IMR-90 (cell line): ENCODE data around the gene HMX1. TPM values are rescaled to one million over a fixed set of nuclear protein-coding genes. Genes with fewer than 3 reads are reported as not detected.

ENCODE experiments used
- ATAC-seq: fragments of 200-7000 bp; cut with Tn5 transposase; 2 replicates; pipeline ENCODE4 v1.9.1; 2020; ENCODE audit warnings: low read depth, mild to moderate bottlenecking, moderate library complexity
- BruUV-seq: library from RNA; stranded (reverse); fragments of 400-500 nt; replicated peaks from 2 replicates; lab custom pipeline; 2021; lab: Mats Ljungman, UMichigan
- CTCF ChIA-PET: fragments of 300-600 bp; formaldehyde crosslinking; extraction: SDS; loops from one replicate; lab custom pipeline; 2021; ENCODE audit warnings: antibody characterized with exemption; lab: Yijun Ruan, JAX
- POLR2A ChIA-PET: fragments of 300-600 bp; sonication (Branson Sonifier 250); formaldehyde crosslinking; loops from one replicate; lab custom pipeline; 2022; ENCODE audit warnings: antibody characterized with exemption; ENCODE audit not compliant: unreplicated experiment; lab: Charles Lee
- DNase-seq: peaks from one replicate; pipeline ENCODE4 v3.0.0; 2013
- H2AFZ ChIP-seq: replicated peaks from 2 replicates; pipeline ENCODE3; 2013; ENCODE audit warnings: low read length, mild to moderate bottlenecking; ENCODE audit not compliant: poor library complexity
- H2AK5ac ChIP-seq: 2 replicates; pipeline ENCODE4 v1.6.1; 2013; ENCODE audit warnings: low read depth, low read length, inconsistent platforms
- H2AK9ac ChIP-seq: replicated peaks from 2 replicates; pipeline ENCODE3; 2013; ENCODE audit warnings: mild to moderate bottlenecking, low read depth, low read length, moderate library complexity; ENCODE audit not compliant: poor library complexity
- H2BK120ac ChIP-seq: 2 replicates; pipeline ENCODE4 v1.6.1; 2013; ENCODE audit warnings: low read depth, low read length, inconsistent platforms
- H2BK15ac ChIP-seq: 3 replicates; pipeline ENCODE4 v1.6.1; 2013; ENCODE audit warnings: low read depth, low read length, inconsistent platforms
- H2BK20ac ChIP-seq: 2 replicates; pipeline ENCODE4 v1.6.1; 2013; ENCODE audit warnings: low read depth, mild to moderate bottlenecking, inconsistent platforms, low read length, moderate library complexity
- H2BK5ac ChIP-seq: 2 replicates; pipeline ENCODE4 v1.6.1; 2013; ENCODE audit warnings: mild to moderate bottlenecking, low read depth, low read length, inconsistent platforms; ENCODE audit not compliant: poor library complexity, severe bottlenecking
- H3K14ac ChIP-seq: replicated peaks from 2 replicates; pipeline ENCODE4 v1.6.1; 2013; ENCODE audit warnings: low read depth, low read length, inconsistent platforms
- H3K18ac ChIP-seq: 2 replicates; pipeline ENCODE4 v1.6.1; 2013; ENCODE audit warnings: low read depth, low read length, control low read depth
- H3K23ac ChIP-seq: 2 replicates; pipeline ENCODE4 v1.6.1; 2013; ENCODE audit warnings: low read depth, low read length, inconsistent platforms
- H3K27ac ChIP-seq: 2 replicates; pipeline ENCODE4 v1.5.1; 2013; ENCODE audit warnings: mild to moderate bottlenecking, control low read depth, low read length; ENCODE audit not compliant: insufficient read depth
- H3K27me3 ChIP-seq: 2 replicates; pipeline ENCODE4 v1.6.1; 2013; ENCODE audit warnings: low read length; ENCODE audit not compliant: control insufficient read depth, insufficient read depth
- H3K36me3 ChIP-seq: 2 replicates; pipeline ENCODE4 v1.6.1; 2013; ENCODE audit warnings: low read length, mixed read lengths; ENCODE audit not compliant: control insufficient read depth, insufficient read depth
- H3K4ac ChIP-seq: 2 replicates; pipeline ENCODE4 v1.6.1; 2013; ENCODE audit warnings: low read depth, low read length, inconsistent platforms
- H3K4me1 ChIP-seq: 2 replicates; pipeline ENCODE4 v1.6.1; 2013; ENCODE audit warnings: low read length, mixed read lengths; ENCODE audit not compliant: control insufficient read depth, insufficient read depth
- H3K4me2 ChIP-seq: 2 replicates; pipeline ENCODE4 v1.6.1; 2013; ENCODE audit warnings: low read depth, mild to moderate bottlenecking, control low read depth, low read length, moderate library complexity
- H3K4me3 ChIP-seq: 2 replicates; pipeline ENCODE4 v1.5.1; 2013; ENCODE audit warnings: low read depth, mild to moderate bottlenecking, control low read depth, low read length, moderate library complexity; ENCODE audit not compliant: insufficient read depth
- H3K56ac ChIP-seq: 2 replicates; pipeline ENCODE4 v1.6.1; 2013; ENCODE audit warnings: low read length, inconsistent platforms; ENCODE audit not compliant: insufficient read depth; ENCODE audit errors: extremely low read depth
- H3K79me1 ChIP-seq, 2 experiments: 2 replicates each; pipeline ENCODE4 v1.6.1; 2013; ENCODE audit warnings: low read length in 2 of 2, inconsistent platforms in 1 of 2, low read depth in 1 of 2
- H3K9ac ChIP-seq: 2 replicates; pipeline ENCODE4 v1.6.1; 2013; ENCODE audit warnings: low read depth, low read length, control low read depth
- H3K9me1 ChIP-seq: 2 replicates; pipeline ENCODE4 v1.6.1; 2013; ENCODE audit warnings: low read length, inconsistent platforms; ENCODE audit not compliant: insufficient read depth
- H3K9me3 ChIP-seq: 2 replicates; pipeline ENCODE4 v1.6.1; 2013; ENCODE audit warnings: low read length; ENCODE audit not compliant: control insufficient read depth, insufficient read depth
- H4K20me1 ChIP-seq: 2 replicates; pipeline ENCODE4 v1.6.1; 2013; ENCODE audit warnings: low read length, inconsistent platforms; ENCODE audit not compliant: insufficient read depth
- H4K5ac ChIP-seq: 2 replicates; pipeline ENCODE4 v1.6.1; 2013; ENCODE audit warnings: mild to moderate bottlenecking, low read depth, low read length, control low read depth
- H4K8ac ChIP-seq, 2 experiments: 2 replicates each; pipeline ENCODE4 v1.6.1; 2013; ENCODE audit warnings: low read depth in 2 of 2, low read length in 2 of 2, control low read depth in 1 of 2, inconsistent platforms in 1 of 2
- H4K91ac ChIP-seq: 2 replicates; pipeline ENCODE4 v1.6.1; 2013; ENCODE audit warnings: low read depth, low read length, inconsistent platforms; ENCODE audit not compliant: insufficient read depth
- BHLHE40 ChIP-seq: fragments of 150-350 bp; IDR thresholded peaks from 2 replicates; pipeline ENCODE4 v1.6.1; 2016; ENCODE audit warnings: mild to moderate bottlenecking, low read depth, low read length
- CHD1 ChIP-seq: IDR thresholded peaks from 2 replicates; pipeline ENCODE4 v1.6.1; 2012; ENCODE audit warnings: low read depth, low read length, improper control_type of control experiment
- FOS ChIP-seq: fragments of 150-350 bp; IDR thresholded peaks from 2 replicates; pipeline ENCODE4 v1.6.1; 2016; ENCODE audit warnings: low read depth, low read length
- MAFK ChIP-seq: IDR thresholded peaks from 2 replicates; pipeline ENCODE4 v1.6.1; 2012; ENCODE audit warnings: low read depth, low read length, improper control_type of control experiment
- MAZ ChIP-seq: IDR thresholded peaks from 2 replicates; pipeline ENCODE4 v1.6.1; 2012; ENCODE audit warnings: low read depth, mild to moderate bottlenecking, low read length, improper control_type of control experiment, moderate library complexity, borderline replicate concordance
- POLR2A ChIP-seq: IDR thresholded peaks from 2 replicates; pipeline ENCODE4 v1.6.1; 2012; ENCODE audit warnings: mild to moderate bottlenecking, low read depth, low read length
- RAD21 ChIP-seq: IDR thresholded peaks from 2 replicates; pipeline ENCODE4 v1.6.1; 2012; ENCODE audit warnings: low read length, improper control_type of control experiment
- RFX5 ChIP-seq: IDR thresholded peaks from 2 replicates; pipeline ENCODE4 v1.8.0; 2012; ENCODE audit warnings: low read depth, mild to moderate bottlenecking, low read length, moderate library complexity
- WGBS, 2 experiments: methylation state at CpG; one replicate each; pipeline versions ENCODE4 v1.1.5 to v1.1.7; 2013; ENCODE audit warnings: missing lambda C conversion rate in 2 of 2; ENCODE audit not compliant: insufficient read length in 1 of 2; ENCODE audit errors: extremely low coverage in 2 of 2; 5-methylcytosine and 5-hydroxymethylcytosine counted together
- dilution Hi-C: fragments of 300-500 bp; cut with HindIII; formaldehyde crosslinking; loops from one replicate; pipeline ENCODE4 v1.14.3; 2018; ENCODE audit warnings: low sequenced_read_pairs; ENCODE audit not compliant: unreplicated experiment
- in situ Hi-C: fragments of 300-500 bp; cut with MboI; formaldehyde crosslinking; loops from 3 replicates; pipeline ENCODE4 v1.14.3; 2019; ENCODE audit warnings: low sequenced_read_pairs, inconsistent platforms, mixed read lengths
- intact Hi-C: fragments of 100-400 bp; cut with micrococcal nuclease; formaldehyde crosslinking; loops from 2 replicates; pipeline ENCODE4 v1.10.0; 2022
- polyA plus RNA-seq, 3 experiments: library from polyadenylated mRNA; depleted of rRNA; stranded (reverse); fragments of >200 nt; gene quantifications; 2 replicates each; pipeline ENCODE4 v1.2.3, GENCODE V29; 2012; ENCODE audit warnings: low replicate concordance in 1 of 3
- total RNA-seq: library from RNA; depleted of rRNA; stranded (reverse); fragments of >200 nt; gene quantifications from 2 replicates; pipeline ENCODE4 v1.2.3, GENCODE V29; 2012
- TF ChIP-seq, protein P1 (sequence below): fragments of 150-350 bp; IDR thresholded peaks from 2 replicates; pipeline ENCODE4 v1.6.1; 2017; ENCODE audit warnings: mild to moderate bottlenecking, antibody characterized with exemption, low read length, low read depth

HMX1 gene
- total and polyA plus RNA-seq, 2 of the 4 experiments (the other 2 are of a cell fraction), result not detected

DNA sequence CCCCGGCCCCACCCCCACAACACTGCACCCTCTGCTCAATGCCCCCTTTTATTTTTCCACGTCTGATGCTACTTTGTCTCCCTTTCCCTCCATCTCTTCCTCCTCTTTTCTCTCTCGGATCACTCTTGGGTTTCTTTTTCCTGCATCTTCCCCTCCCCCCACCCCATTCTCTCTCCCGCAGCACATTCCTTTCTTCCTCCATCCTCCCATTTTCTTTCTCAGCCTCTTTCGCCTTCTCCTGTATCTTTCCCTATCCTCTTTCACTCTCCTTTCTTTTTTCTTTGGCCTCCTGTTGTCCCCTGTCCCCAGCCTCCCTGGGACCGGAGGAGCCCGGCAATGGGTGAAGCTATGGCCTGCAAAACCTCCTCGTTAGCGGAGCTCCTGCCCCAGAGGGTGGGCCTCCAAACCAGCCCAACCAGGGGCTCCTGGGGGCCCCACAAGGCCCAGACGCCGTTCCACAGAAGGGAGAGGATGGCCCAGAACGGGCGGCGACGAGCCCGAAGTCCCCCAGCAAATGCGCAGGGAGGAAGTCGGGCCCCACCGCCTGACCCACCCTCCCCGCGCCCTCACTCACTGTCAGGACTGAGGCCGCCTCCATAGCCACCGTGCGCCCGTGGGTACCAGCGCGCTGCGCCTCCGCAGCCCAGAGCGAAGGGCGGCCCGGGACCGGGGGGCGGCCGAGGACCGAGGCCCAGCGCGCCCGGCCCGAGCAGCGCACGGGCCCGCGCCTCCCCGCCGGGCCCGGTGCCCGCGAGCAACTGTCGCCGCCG is 807 bp downstream of the HMX1 start:
- no peak overlapping the region for H4K8ac ChIP-seq
- H3K23ac ChIP-seq, result no peak overlapping the region
- H3K27me3 ChIP-seq, result peaks cover 86% of the 10 kb centered on the region
- H3K9me1 ChIP-seq, result no peaks in the 10 kb centered on the region
- H4K91ac ChIP-seq, result no peak overlapping the region
- no peak overlapping the region for H3K4ac ChIP-seq
- 3% methylated on average over 8 of the region's 52 CpGs; no CpG with 5 or more reads in 1 of the 2 experiments for WGBS, 2 experiments
- ChIA-PET POLR2A (no interaction called here), CTCF (no interaction called here)
- H2AK9ac ChIP-seq, result no peak overlapping the region
- H3K36me3 ChIP-seq, result no peaks in the 10 kb centered on the region
- TF ChIP-seq POLR2A (no peak), RAD21 (no peak), CHD1 (no peak), FOS (no peak), BHLHE40 (no peak), RFX5 (no peak), MAFK (no peak), MAZ (no peak)
- TF ChIP-seq, protein P1, sequence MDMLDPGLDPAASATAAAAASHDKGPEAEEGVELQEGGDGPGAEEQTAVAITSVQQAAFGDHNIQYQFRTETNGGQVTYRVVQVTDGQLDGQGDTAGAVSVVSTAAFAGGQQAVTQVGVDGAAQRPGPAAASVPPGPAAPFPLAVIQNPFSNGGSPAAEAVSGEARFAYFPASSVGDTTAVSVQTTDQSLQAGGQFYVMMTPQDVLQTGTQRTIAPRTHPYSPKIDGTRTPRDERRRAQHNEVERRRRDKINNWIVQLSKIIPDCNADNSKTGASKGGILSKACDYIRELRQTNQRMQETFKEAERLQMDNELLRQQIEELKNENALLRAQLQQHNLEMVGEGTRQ, result no peak
- H3K79me1 ChIP-seq, result no peaks in the 10 kb centered on the region
- no peaks in the 10 kb centered on the region for H4K20me1 ChIP-seq
- no peak overlapping the region for H3K9ac ChIP-seq
- H3K4me2 ChIP-seq, result no peak overlapping the region
- no peak overlapping the region for H2BK15ac ChIP-seq
- no peak overlapping the region for H3K4me3 ChIP-seq
- no peaks in the 10 kb centered on the region for H3K4me1 ChIP-seq
- no peaks in the 10 kb centered on the region for H3K9me3 ChIP-seq
- dilution Hi-C loops, result no loop called here
- DNase-seq, result no peak
- H4K5ac ChIP-seq, result no peak overlapping the region
- no peak overlapping the region for H3K18ac ChIP-seq
- no peak for ATAC-seq
- H2AFZ ChIP-seq, result no peak overlapping the region
- no peak overlapping the region for H2BK20ac ChIP-seq
- intact Hi-C loops, result no loop called here
- H2BK5ac ChIP-seq, result no peak overlapping the region
- no peak overlapping the region for H3K14ac ChIP-seq
- H2AK5ac ChIP-seq, result no peak overlapping the region
- no peak overlapping the region for H3K56ac ChIP-seq
- BruUV-seq, result no TSS peak
- no peak overlapping the region for H2BK120ac ChIP-seq
- in situ Hi-C loops, result no loop called here
- no peak overlapping the region for H3K27ac ChIP-seq
